Neural cell (in vitro differentiated cells): ENCODE data around the gene RNF41. TPM values are rescaled to one million over a fixed set of nuclear protein-coding genes. Genes with fewer than 3 reads are reported as not detected.
"Not testable (repeated sequence)": the region's sequence is repeated elsewhere in the genome, so short reads cannot be mapped to it uniquely, and the experiment has no call there.

Experiments used
- H2AFZ ChIP-seq: fragments of 200-600, 300-800 bp; sonication (generic), shearing (Covaris generic); 2 replicates; pipeline ENCODE4 v1.6.0; 2014; ENCODE audit warnings: low read depth, mild to moderate bottlenecking, antibody characterized with exemption, low read length, moderate library complexity
- H3F3A ChIP-seq: fragments of 200-600 bp; shearing (Covaris generic); 2 replicates; pipeline ENCODE4 v1.6.1; 2016; ENCODE audit warnings: mild to moderate bottlenecking, moderate library complexity, mixed read lengths, antibody characterized with exemption, low read length; ENCODE audit not compliant: insufficient read depth, poor library complexity, severe bottlenecking
- H3K27ac ChIP-seq: fragments of 200-600, 300-800 bp; sonication (generic), shearing (Covaris generic); 2 replicates; pipeline ENCODE4 v1.5.1; 2014; ENCODE audit warnings: mild to moderate bottlenecking, low read length, moderate library complexity
- H3K27me3 ChIP-seq: fragments of 300-800, 200-600 bp; sonication (generic), shearing (Covaris generic); 2 replicates; pipeline ENCODE4 v1.6.0; 2014; ENCODE audit warnings: mild to moderate bottlenecking, low read depth, low read length, moderate library complexity; ENCODE audit not compliant: insufficient read depth
- H3K36me3 ChIP-seq: fragments of 300-800, 200-600 bp; sonication (generic), shearing (Covaris generic); 2 replicates; pipeline ENCODE4 v1.5.1; 2014; ENCODE audit warnings: mild to moderate bottlenecking, antibody characterized with exemption, low read length, moderate library complexity; ENCODE audit not compliant: insufficient read depth
- H3K4me2 ChIP-seq: fragments of 300-800, 200-600 bp; sonication (generic), shearing (Covaris generic); 2 replicates; pipeline ENCODE4 v1.6.0; 2014; ENCODE audit warnings: mild to moderate bottlenecking, low read length
- H3K4me3 ChIP-seq: fragments of 300-800, 200-600 bp; sonication (generic), shearing (Covaris generic); 2 replicates; pipeline ENCODE4 v1.5.1; 2014; ENCODE audit warnings: mild to moderate bottlenecking, low read length, moderate library complexity
- H3K79me2 ChIP-seq: fragments of 200-600 bp; shearing (Covaris generic); replicated peaks from 2 replicates; pipeline ENCODE4 v1.6.0; 2014; ENCODE audit warnings: mild to moderate bottlenecking, low read length, moderate library complexity; ENCODE audit not compliant: insufficient read depth
- H3K9ac ChIP-seq: fragments of 300-800, 200-600 bp; sonication (generic), shearing (Covaris generic); 2 replicates; pipeline ENCODE4 v1.6.1; 2016; ENCODE audit warnings: mild to moderate bottlenecking, low read length, mixed read lengths
- H3K9me2 ChIP-seq: fragments of 200-600 bp; shearing (Covaris generic); 2 replicates; pipeline ENCODE4 v1.6.1; 2016; ENCODE audit warnings: mild to moderate bottlenecking, low read length, mixed read lengths; ENCODE audit not compliant: insufficient read depth
- H3K9me3 ChIP-seq: fragments of 200-600, 300-800 bp; sonication (generic), shearing (Covaris generic); 2 replicates; pipeline ENCODE4 v1.6.1; 2016; ENCODE audit warnings: mild to moderate bottlenecking, mixed run types, low read length, moderate library complexity, mixed read lengths
- H4K20me1 ChIP-seq: fragments of 200-600 bp; shearing (Covaris generic); 2 replicates; pipeline ENCODE4 v1.6.1; 2016; ENCODE audit warnings: mild to moderate bottlenecking, mixed run types; ENCODE audit not compliant: insufficient read depth
- CTCF ChIP-seq: fragments of 450-650 bp; IDR thresholded peaks from 2 replicates; pipeline ENCODE4 v1.5.1; 2014; ENCODE audit warnings: antibody characterized with exemption, mild to moderate bottlenecking, moderate library complexity; ENCODE audit not compliant: poor library complexity, severe bottlenecking
- EP300 ChIP-seq: fragments of 450-650 bp; conservative IDR thresholded peaks from 2 replicates; pipeline ENCODE4 v1.6.1; 2014; ENCODE audit warnings: antibody characterized with exemption, mild to moderate bottlenecking, moderate library complexity; ENCODE audit not compliant: poor library complexity, severe bottlenecking
- EZH2 ChIP-seq: fragments of 200-600, 300-800 bp; shearing (Covaris generic), sonication (generic); IDR thresholded peaks from 2 replicates; pipeline ENCODE4 v1.6.1; 2014; ENCODE audit warnings: antibody characterized with exemption, low read length, borderline replicate concordance, mild to moderate bottlenecking; ENCODE audit not compliant: insufficient read depth, poor library complexity, severe bottlenecking
- MXI1 ChIP-seq: fragments of 450-650 bp; conservative IDR thresholded peaks from 2 replicates; pipeline ENCODE4 v1.6.1; 2014; ENCODE audit warnings: antibody characterized with exemption, mild to moderate bottlenecking; ENCODE audit not compliant: poor library complexity, severe bottlenecking
- POLR2AphosphoS5 ChIP-seq: IDR thresholded peaks from 2 replicates; pipeline ENCODE4 v1.6.1; 2012
- RAD21 ChIP-seq: fragments of 450-650 bp; conservative IDR thresholded peaks from 2 replicates; pipeline ENCODE4 v1.6.1; 2014; ENCODE audit warnings: antibody characterized with exemption, mild to moderate bottlenecking, moderate library complexity
- REST ChIP-seq: IDR thresholded peaks from 2 replicates; pipeline ENCODE4 v1.6.1; 2012; ENCODE audit warnings: borderline replicate concordance
- SMC3 ChIP-seq: fragments of 450-650 bp; conservative IDR thresholded peaks from 2 replicates; pipeline ENCODE4 v1.6.1; 2014; ENCODE audit warnings: antibody characterized with exemption, mild to moderate bottlenecking, moderate library complexity; ENCODE audit not compliant: poor library complexity
- TAF1 ChIP-seq: IDR thresholded peaks from 2 replicates; pipeline ENCODE4 v1.6.1; 2012; ENCODE audit warnings: low read depth
- polyA plus RNA-seq: library from polyadenylated mRNA; depleted of rRNA; stranded (reverse); fragments of >200 nt; gene quantifications from 2 replicates; pipeline ENCODE4 v1.2.3, GENCODE V29; 2014

RNF41 gene
- polyA plus RNA-seq, 1 donor from 2014 or later: 108 TPM

- TF ChIP-seq POLR2AphosphoS5 (peak; percentile 7), EP300 (no peak), CTCF (peak; percentile 34), MXI1 (peak; percentile 31), RAD21 (peak; percentile 8)
These were observed 64.3 kb downstream of the RNF41 start for GRCh38 chr12:56157201-56158028.

GRCh38 chr12:56156464-56157200, 65.1 kb downstream of the RNF41 start:
- not testable (repeated sequence) for H3K9me3 ChIP-seq, H2AFZ ChIP-seq, H3K4me2 ChIP-seq, H4K20me1 ChIP-seq, H3F3A ChIP-seq, H3K27me3 ChIP-seq, H3K9me2 ChIP-seq
- H3K36me3 ChIP-seq: peaks cover 13% of the 10 kb centered on the region
- H3K79me2 ChIP-seq: peaks cover 40% of the 10 kb centered on the region
- H3K9ac ChIP-seq: peak overlapping the region; percentile 92
- H3K27ac ChIP-seq: peak overlapping the region; percentile 98
- H3K4me3 ChIP-seq: peak overlapping the region; percentile 79

More at GRCh38 chr12:56157201-56158028, 64.3 kb downstream of the RNF41 start:
- Histone ChIP-seq H3F3A (no peaks in the 10 kb centered on the region), H3K79me2 (peaks cover 40% of the 10 kb centered on the region), H3K36me3 (peaks cover 13% of the 10 kb centered on the region), H3K9me2 (no peaks in the 10 kb centered on the region), H3K4me2 (peak overlapping the region; percentile 69), H3K27me3 (no peaks in the 10 kb centered on the region), H4K20me1 (peaks cover 5% of the 10 kb centered on the region), H3K9ac (peak overlapping the region; percentile 92), H2AFZ (peak overlapping the region; percentile 42), H3K4me3 (peak overlapping the region; percentile 79), H3K9me3 (no peaks in the 10 kb centered on the region), H3K27ac (peak overlapping the region; percentile 98)

GRCh38 chr12:56155256-56155845, 66.4 kb downstream of the RNF41 start:
- Histone ChIP-seq H3K4me2 (no peak overlapping the region), H3K9me3 (no peaks in the 10 kb centered on the region), H3K79me2 (peaks cover 35% of the 10 kb centered on the region), H2AFZ (no peak overlapping the region), H3K27ac (no peak overlapping the region), H3K4me3 (no peak overlapping the region), H3K36me3 (peaks cover 9% of the 10 kb centered on the region), H3K27me3 (no peaks in the 10 kb centered on the region), H3K9me2 (no peaks in the 10 kb centered on the region), H3K9ac (no peak overlapping the region), H4K20me1 (peaks cover 2% of the 10 kb centered on the region), H3F3A (peaks cover 3% of the 10 kb centered on the region)
- TF ChIP-seq EP300 (no peak), CTCF (no peak), TAF1 (no peak), MXI1 (no peak), EZH2 (no peak), POLR2AphosphoS5 (no peak), RAD21 (no peak), SMC3 (no peak), REST (no peak)
